Kidney (tissue), 14 donors: ENCODE measurements around the gene DHX15. TPM values are rescaled to one million over a fixed set of nuclear protein-coding genes. Genes with fewer than 3 reads are reported as not detected.
"Not testable (repeated sequence)": the region's sequence is repeated elsewhere in the genome, so short reads cannot be mapped to it uniquely, and the experiment has no call there.

Experiments used
- DNase-seq, 5 donors: peaks; one replicate each; pipeline ENCODE4 v3.0.0-alpha.2; 2013 to 2020
- FAIRE-seq: peaks from 2 replicates; lab custom pipeline; 2012; peaks lifted over from hg19 to GRCh38; lab: Jason Lieb, UNC
- H3K27ac ChIP-seq, 2 donors: one replicate each; pipeline ENCODE4 v1.7.0; 2013; ENCODE audit warnings: low read depth in 2 of 2, low read length in 2 of 2, inconsistent platforms in 1 of 2
- H3K27me3 ChIP-seq: one replicate; pipeline ENCODE4 v1.7.1; 2013; ENCODE audit warnings: low read length, inconsistent platforms; ENCODE audit not compliant: control insufficient read depth, insufficient read depth
- H3K36me3 ChIP-seq, 3 donors: one replicate each; pipeline versions ENCODE4 v1.7.0 to v1.7.1; 2013; ENCODE audit warnings: low read length in 3 of 3, control low read depth in 1 of 3, inconsistent platforms in 1 of 3; ENCODE audit not compliant: insufficient read depth in 3 of 3, control insufficient read depth in 2 of 3
- H3K4me1 ChIP-seq, 3 donors: one replicate each; pipeline versions ENCODE4 v1.7.0 to v1.7.1; 2013; ENCODE audit warnings: low read length in 3 of 3, inconsistent platforms in 1 of 3, low read depth in 1 of 3; ENCODE audit not compliant: control insufficient read depth in 2 of 3, insufficient read depth in 2 of 3
- H3K4me3 ChIP-seq, 3 donors: one replicate each; pipeline versions ENCODE4 v1.7.0 to v1.8.1; 2013; ENCODE audit warnings: low read length in 3 of 3, control low read depth in 1 of 3, inconsistent platforms in 1 of 3
- H3K9ac ChIP-seq, 3 donors: one replicate each; pipeline versions ENCODE4 v1.7.0 to v1.7.1; 2013; ENCODE audit warnings: low read length in 3 of 3, control low read depth in 1 of 3, inconsistent platforms in 1 of 3
- H3K9me3 ChIP-seq, 3 donors: one replicate each; pipeline versions ENCODE4 v1.7.0 to v1.7.1; 2013; ENCODE audit warnings: low read length in 3 of 3, control low read depth in 1 of 3, inconsistent platforms in 1 of 3; ENCODE audit not compliant: control insufficient read depth in 2 of 3, insufficient read depth in 1 of 3
- intact Hi-C: fragments of 100-400 bp; cut with DNase I; formaldehyde crosslinking; loops from one replicate; pipeline ENCODE4 v1.11.1; 2022
- polyA plus RNA-seq: library from polyadenylated mRNA; stranded (reverse); fragments of 350-450 nt; fragmentation: Illumina TruSeq; extraction: RNeasy Lipid Tissue Mini Kit (QIAGEN cat#74804); gene quantifications from one replicate; pipeline ENCODE4 v1.2.3, GENCODE V29; 2014; ENCODE audit warnings: low read depth, low replicate concordance; ENCODE audit not compliant: insufficient read depth
- total RNA-seq: library from RNA; stranded (reverse); fragmentation: NEBNext Ultra II Directional; extraction: Animal tissue kit (Norgen Biotek cat#: 25700); gene quantifications from one replicate; pipeline ENCODE4 v1.2.1, GENCODE V29; 2021
- TF ChIP-seq, protein P1 (sequence below): IDR thresholded peaks from 3 replicates; pipeline ENCODE4 v1.5.1; 2012; ENCODE audit warnings: mild to moderate bottlenecking, moderate library complexity, borderline replicate concordance; ENCODE audit not compliant: insufficient read depth; ENCODE audit errors: extremely low read depth
- donor health status: control.
- donor health status: control.
- donor health status: control.
- donor health status: control.
- donor health status: control.
- donor health status: DM: yes; HTN: yes; CAD: no.
- donor health status: Normal renal cell carcinoma (clear cell type).

DHX15 gene
- total and polyA plus RNA-seq, 2 donors from 2014 or later: 53.4 to 120 TPM

DNA sequence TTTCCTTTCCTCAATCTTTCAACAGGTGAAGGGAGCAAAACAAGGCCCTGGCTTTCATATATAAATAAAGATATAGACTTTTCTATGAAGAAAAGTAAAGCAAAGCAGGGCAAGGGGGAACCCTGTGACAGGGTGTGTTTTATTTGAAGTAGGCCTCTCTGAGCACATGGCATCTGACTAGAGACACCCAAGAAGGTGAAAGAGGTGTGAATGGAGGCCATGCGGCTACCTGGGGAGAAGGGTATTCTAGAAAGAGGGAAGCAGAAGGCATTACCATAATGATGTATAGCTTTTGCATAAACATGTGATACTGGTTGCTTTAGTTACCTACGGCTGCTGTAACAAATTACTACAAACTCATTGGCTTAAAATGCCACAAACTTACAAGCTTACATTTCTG is 75.8 kb downstream of the DHX15 start:
- TF ChIP-seq, protein P1, sequence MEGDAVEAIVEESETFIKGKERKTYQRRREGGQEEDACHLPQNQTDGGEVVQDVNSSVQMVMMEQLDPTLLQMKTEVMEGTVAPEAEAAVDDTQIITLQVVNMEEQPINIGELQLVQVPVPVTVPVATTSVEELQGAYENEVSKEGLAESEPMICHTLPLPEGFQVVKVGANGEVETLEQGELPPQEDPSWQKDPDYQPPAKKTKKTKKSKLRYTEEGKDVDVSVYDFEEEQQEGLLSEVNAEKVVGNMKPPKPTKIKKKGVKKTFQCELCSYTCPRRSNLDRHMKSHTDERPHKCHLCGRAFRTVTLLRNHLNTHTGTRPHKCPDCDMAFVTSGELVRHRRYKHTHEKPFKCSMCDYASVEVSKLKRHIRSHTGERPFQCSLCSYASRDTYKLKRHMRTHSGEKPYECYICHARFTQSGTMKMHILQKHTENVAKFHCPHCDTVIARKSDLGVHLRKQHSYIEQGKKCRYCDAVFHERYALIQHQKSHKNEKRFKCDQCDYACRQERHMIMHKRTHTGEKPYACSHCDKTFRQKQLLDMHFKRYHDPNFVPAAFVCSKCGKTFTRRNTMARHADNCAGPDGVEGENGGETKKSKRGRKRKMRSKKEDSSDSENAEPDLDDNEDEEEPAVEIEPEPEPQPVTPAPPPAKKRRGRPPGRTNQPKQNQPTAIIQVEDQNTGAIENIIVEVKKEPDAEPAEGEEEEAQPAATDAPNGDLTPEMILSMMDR: no peak
- no peak overlapping the region for H3K4me3 ChIP-seq
- H3K9ac ChIP-seq: no peak overlapping the region
- H3K27me3 ChIP-seq: no peaks in the 10 kb centered on the region
- no peaks in the 10 kb centered on the region for H3K36me3 ChIP-seq
- no peaks in the 10 kb centered on the region for H3K9me3 ChIP-seq
- no peak for FAIRE-seq
- H3K4me1 ChIP-seq: no peaks in the 10 kb centered on the region
- DNase-seq: no peak
- H3K27ac ChIP-seq: no peak overlapping the region
- intact Hi-C loops: no loop called here

DNA sequence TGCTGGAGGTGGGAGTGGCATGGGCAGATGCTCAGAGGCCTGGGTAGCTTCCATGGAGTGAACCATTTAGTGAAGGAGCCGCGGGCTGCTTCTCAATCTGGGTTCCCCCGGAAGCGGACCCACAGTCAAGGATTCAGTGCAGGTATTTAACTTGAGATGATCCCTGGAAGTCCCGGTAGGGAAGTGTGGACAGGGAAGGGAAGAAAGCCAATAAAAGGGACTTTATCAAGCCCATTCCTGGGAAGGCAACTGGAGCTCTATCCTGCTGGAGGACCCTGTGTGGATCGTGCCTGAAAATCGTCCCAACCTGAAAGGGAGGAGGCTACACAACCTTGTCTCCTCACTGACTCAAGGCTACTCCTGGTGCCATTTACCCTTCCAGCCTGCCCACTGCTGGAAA is 76.9 kb downstream of the DHX15 start:
- DNase-seq (no peak), FAIRE-seq (no peak)
- intact Hi-C loops: no loop called here
- Histone ChIP-seq H3K4me3 (no peak overlapping the region), H3K9me3 (no peaks in the 10 kb centered on the region), H3K9ac (no peak overlapping the region), H3K27ac (no peak overlapping the region), H3K27me3 (no peaks in the 10 kb centered on the region), H3K36me3 (no peaks in the 10 kb centered on the region), H3K4me1 (no peaks in the 10 kb centered on the region)
- TF ChIP-seq, protein P1: no peak

DNA sequence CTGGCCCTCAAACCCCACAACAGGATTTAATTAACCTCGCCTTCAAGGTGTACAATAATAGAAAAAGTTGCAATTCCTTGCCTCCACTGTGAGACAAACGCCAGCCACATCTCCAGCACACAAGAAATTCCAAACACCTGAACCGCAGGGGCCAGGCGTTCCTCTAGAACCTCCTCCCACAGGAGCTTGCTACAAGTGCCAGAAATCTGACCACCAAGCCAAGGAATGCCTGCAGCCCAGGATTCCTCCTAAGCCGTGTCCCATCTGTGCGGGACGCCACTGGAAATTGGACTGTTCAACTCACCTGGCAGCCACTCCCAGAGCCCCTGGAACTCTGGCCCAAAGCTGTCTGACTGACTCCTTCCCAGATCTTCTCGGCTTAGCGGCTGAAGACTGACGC is 81.3 kb downstream of the DHX15 start:
- DNase-seq, H3K27me3 ChIP-seq, H3K4me3 ChIP-seq, H3K27ac ChIP-seq, H3K4me1 ChIP-seq, H3K9me3 ChIP-seq, H3K9ac ChIP-seq, FAIRE-seq, intact Hi-C loops, H3K36me3 ChIP-seq: not testable (repeated sequence)

DNA sequence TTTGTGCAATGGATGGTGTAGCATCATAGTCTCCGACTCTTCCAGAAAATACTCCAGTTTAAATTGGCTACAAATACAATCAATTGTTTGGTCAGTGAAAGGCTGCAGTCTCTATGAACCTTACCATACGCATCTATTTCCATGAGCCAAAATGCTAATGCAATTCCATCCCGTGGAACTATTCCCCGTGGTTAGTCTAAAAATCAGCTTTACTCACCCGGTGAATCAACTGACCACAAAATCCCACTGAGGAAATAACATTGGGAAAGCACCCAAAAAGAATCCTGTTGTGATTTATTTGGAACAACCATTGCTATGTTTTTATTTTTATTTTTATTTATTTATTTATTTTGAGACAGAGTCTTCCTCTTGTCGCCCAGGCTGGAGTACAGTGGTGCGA is 87.1 kb downstream of the DHX15 start:
- Histone ChIP-seq H3K4me3 (no peak overlapping the region), H3K27ac (no peak overlapping the region), H3K4me1 (no peaks in the 10 kb centered on the region), H3K36me3 (no peaks in the 10 kb centered on the region), H3K9ac (no peak overlapping the region), H3K27me3 (no peaks in the 10 kb centered on the region), H3K9me3 (no peaks in the 10 kb centered on the region)
- DNase-seq (no peak), FAIRE-seq (no peak)
- intact Hi-C loops: no loop called here
- TF ChIP-seq, protein P1: no peak
